ENCODE measurements around the gene RPEL1.
"Not testable (repeated sequence)": the region's sequence is repeated elsewhere in the genome, so short reads cannot be mapped to it uniquely, and the experiment has no call there.

The RPEL1 gene

GRCh38 chr10:103238506-103239252 is 7.0 kb upstream of the RPEL1 start:
- no peak for DNase-seq

- peak; percentile 24 for DNase-seq
These were observed 4.2 kb upstream of the RPEL1 start for GRCh38 chr10:103241262-103242011.

GRCh38 chr10:103244666-103245271 is 918 bp upstream of the RPEL1 start:
- no peak for DNase-seq

DNA sequence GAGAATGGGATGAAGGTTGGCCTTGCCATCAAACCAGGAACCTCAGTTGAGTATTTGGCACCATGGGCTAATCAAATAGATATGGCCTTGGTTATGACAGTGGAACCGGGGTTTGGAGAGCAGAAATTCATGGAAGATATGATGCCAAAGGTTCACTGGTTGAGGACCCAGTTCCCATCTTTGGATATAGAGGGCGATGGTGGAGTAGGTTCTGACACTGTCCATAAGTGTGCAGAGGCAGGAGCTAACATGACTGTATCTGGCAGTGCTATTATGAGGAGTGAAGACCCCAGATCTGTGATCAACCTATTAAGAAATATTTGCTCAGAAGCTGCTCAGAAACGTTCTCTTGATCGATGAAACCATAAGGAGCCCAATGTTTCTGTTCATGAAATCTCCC is 637 bp downstream of the RPEL1 start:
- DNase-seq = no peak

- DNase-seq = no peak
These were observed 8.4 kb downstream of the RPEL1 start for GRCh38 chr10:103254113-103254512.

GRCh38 chr10:103254538-103255325 is 9.0 kb downstream of the RPEL1 start:
- DNase-seq = no peak

- no peak for DNase-seq
These were observed 10.9 kb downstream of the RPEL1 start for GRCh38 chr10:103256613-103257012.

DNA sequence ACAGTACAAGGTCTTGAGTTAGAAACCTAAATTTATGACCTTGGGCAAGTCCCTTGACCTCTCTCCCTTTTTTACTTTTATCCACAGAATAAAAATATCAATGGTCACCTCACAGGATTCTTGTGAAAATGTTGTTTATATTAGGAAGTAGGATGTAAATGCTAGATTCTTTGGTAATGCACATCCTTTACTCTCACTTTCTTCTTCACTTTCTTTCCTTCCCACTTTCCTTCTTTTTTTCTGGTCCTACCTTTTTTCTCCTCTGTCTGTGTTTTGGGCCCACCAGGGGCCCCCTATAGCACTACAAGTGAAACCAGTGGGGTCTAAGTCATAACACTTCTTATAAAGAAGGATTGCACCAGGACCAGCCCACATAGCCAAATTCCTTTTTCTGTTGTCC is 12.1 kb downstream of the RPEL1 start:
- DNase-seq = no peak

GRCh38 chr10:103258928-103259327 is 13.2 kb downstream of the RPEL1 start:
- not testable (repeated sequence) for DNase-seq

- DNase-seq = no peak
These were observed 14.3 kb downstream of the RPEL1 start for GRCh38 chr10:103259989-103260388.

DNA sequence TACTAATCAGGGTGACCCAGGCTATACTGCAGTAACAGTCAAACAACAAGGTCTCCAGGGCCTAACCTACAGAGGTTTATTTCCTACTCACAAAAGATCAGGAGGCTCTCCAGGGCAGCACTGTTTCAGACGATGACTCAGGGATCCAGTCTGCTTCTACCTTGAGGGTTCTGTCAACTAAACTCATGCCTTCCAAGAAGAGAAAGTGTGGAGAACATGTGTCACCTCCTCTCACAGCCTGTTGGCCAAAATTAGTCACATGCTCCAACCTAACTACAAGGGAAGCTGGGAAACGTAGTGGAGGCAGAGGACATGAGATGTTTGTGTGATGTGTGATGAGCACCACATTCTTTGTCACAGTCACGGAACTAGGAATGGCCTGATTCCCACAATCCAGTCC is 16.5 kb downstream of the RPEL1 start:
- DNase-seq = no peak

DNA sequence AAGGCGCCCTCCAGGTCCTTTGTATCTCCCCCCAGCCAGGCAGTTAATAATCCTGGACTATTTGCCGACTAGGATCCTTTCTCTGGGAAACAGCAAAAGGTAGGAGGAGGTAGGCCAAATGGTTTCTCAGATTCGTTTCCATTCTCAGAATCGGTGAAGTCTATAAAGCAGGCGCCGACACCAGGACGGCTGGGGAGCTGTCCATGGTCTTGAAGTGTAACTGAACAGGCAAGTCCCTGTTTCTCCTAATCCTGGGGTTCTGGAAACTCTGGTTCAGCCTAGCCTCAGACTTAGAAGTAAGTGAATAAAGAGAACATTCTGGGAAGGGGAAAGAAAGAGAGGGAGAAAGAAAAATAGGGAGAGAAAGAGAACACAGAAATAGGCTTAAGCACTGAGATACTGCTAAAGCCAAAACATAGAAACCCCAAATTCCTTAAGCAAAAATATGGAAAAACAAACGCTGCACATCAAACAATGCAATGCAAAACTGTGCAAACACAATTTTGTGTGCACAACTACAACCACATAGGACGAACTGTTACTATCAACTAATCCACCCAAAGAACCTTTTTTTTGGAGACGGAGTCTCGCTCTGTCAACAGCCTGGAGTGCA is 20.1 kb downstream of the RPEL1 start:
- no peak for DNase-seq

DNA sequence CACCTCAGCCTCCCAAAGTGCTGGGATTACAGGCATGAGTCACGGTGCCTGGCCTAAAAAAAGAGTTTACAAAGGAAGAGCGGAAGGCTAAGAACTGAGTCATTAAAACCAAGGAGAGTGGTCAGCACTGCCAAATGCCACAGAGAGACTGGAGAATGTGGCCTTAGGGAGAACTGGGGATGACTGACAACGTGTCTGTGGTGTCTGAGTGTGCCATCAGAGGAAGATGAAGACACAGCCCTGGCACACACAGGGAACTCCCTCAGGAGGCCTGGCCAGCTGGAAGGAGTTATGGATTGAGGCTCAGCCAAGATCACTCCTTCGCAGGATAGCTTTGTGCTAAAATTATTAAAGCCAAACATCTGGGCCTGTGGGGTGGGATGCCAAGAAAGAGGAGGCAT is 27.4 kb downstream of the RPEL1 start:
- DNase-seq = no peak

- no peak for DNase-seq
These were observed 30.7 kb downstream of the RPEL1 start for GRCh38 chr10:103276251-103276895.

DNA sequence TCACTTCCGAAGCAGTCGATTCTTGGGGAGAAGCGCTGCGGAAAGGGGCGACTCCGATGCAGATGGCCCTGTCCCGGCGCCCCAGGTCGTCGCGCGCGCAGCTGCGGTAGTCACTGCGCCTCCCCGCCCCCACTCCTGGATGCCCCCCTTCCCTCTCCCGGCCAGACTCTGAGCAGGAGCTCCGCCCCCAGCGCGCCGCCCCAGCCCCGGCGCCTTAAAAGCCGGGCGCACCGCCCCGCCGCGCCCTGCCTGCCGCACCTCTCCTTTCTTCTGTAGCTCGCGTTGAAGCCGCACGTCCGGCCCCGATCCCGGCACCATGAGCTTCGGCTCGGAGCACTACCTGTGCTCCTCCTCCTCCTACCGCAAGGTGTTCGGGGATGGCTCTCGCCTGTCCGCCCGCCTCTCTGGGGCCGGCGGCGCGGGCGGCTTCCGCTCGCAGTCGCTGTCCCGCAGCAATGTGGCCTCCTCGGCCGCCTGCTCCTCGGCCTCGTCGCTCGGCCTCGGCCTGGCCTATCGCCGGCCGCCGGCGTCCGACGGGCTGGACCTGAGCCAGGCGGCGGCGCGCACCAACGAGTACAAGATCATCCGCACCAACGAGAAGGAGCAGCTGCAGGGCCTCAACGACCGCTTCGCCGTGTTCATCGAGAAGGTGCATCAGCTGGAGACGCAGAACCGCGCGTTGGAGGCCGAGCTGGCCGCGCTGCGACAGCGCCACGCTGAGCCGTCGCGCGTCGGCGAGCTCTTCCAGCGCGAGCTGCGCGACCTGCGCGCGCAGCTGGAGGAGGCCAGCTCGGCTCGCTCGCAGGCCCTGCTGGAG is 31.4 kb downstream of the RPEL1 start, which contains the start of gene INA:
Gene INA, plus strand, starts transcription at position 243 of the 817 bp plus-strand sequence. Its CDS starts 74 bp downstream, at position 317.
- peak; percentile 78 for DNase-seq

GRCh38 chr10:103277713-103278536 is 32.2 kb downstream of the RPEL1 start:
- peak; percentile 10 for DNase-seq

DNA sequence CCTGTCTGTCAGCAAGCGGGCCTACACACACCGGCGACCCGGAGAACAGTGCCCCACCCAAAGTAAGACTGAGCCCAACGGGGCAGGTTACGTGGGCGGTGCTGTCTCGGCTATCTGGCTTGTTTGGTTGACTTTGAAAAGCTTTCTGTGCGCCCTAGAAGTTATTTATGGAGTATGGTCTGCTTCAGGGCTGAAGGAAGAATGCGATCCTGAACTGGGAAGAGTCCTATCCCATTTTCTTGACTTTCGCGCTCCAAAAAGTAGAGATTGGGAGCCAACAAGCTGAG is 32.8 kb downstream of the RPEL1 start:
- no peak for DNase-seq

DNA sequence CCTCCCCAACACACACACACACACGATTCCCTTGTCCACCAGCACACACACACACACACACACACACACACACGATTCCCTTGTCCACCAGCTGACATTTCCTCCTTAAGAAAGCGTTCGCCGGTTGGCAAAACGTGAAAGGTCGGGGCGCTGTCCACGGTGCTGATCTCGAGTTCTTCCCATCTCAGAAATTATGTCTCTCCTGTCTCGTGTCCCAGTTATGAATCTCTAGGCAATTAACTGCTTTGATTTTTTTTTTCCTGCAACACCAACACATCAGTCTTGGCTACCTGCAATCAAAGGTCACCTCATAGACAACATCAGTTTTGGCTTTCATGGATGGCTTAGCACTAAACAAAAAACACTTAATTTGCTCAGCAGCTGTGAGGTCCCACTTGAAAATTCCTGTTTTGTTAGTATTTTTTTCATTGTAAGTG is 33.2 kb downstream of the RPEL1 start:
- no peak for DNase-seq

- DNase-seq = no peak
These were observed 34.3 kb downstream of the RPEL1 start for GRCh38 chr10:103280031-103280430.

GRCh38 chr10:103280506-103280905 is 34.8 kb downstream of the RPEL1 start:
- no peak for DNase-seq

Measured in NCI-H510A (cell line).